Lower lobe of right lung (tissue), 2 donors: ENCODE results near the gene MTHFS. TPM values are rescaled to one million over a fixed set of nuclear protein-coding genes. Genes with fewer than 3 reads are reported as not detected.
A peak's percentile ranks its signal among the peaks of the same experiment; 100 is the strongest.

Source experiments
- ATAC-seq, 2 donors: fragments of 200-7000 bp; cut with Tn5 transposase; one replicate each; pipeline ENCODE4 v1.9.1; 2020 to 2022; ENCODE audit warnings: mild to moderate bottlenecking in 2 of 2, moderate library complexity in 2 of 2
- DNase-seq: peaks from one replicate; pipeline ENCODE4 v3.0.0-alpha.2; 2020
- H3K27ac ChIP-seq: fragments of 200-600 bp; one replicate; pipeline ENCODE4 v1.8.0; 2022
- H3K27me3 ChIP-seq: fragments of 200-600 bp; one replicate; pipeline ENCODE4 v1.8.0; 2022; ENCODE audit warnings: low read depth
- H3K36me3 ChIP-seq: fragments of 200-600 bp; one replicate; pipeline ENCODE4 v1.8.0; 2022; ENCODE audit warnings: mild to moderate bottlenecking
- H3K4me1 ChIP-seq: fragments of 200-600 bp; one replicate; pipeline ENCODE4 v1.8.0; 2022
- H3K4me3 ChIP-seq: fragments of 200-600 bp; one replicate; pipeline ENCODE4 v1.8.0; 2022; ENCODE audit warnings: mild to moderate bottlenecking
- H3K9me3 ChIP-seq: fragments of 200-600 bp; one replicate; pipeline ENCODE4 v1.8.0; 2022
- CTCF ChIP-seq: fragments of 200-600 bp; IDR thresholded peaks from one replicate; pipeline ENCODE4 v1.8.0; 2022; ENCODE audit warnings: antibody characterized with exemption, mild to moderate bottlenecking
- intact Hi-C: fragments of 100-400 bp; cut with DNase I; formaldehyde crosslinking; loops from one replicate; pipeline ENCODE4 v1.11.0; 2022
- total RNA-seq: library from RNA; stranded (reverse); fragmentation: NEBNext Ultra II Directional; extraction: Animal tissue kit (Norgen Biotek cat#: 25700); gene quantifications from one replicate; pipeline ENCODE4 v1.2.1, GENCODE V29; 2021
- donor health status: DM: no; HTN: yes; CAD: no; lungs with severe emphysema.

The MTHFS gene
- total RNA-seq, 1 donor from 2014 or later = 37.4 TPM

GRCh38 chr15:79812541-79812940, 84.3 kb downstream of the MTHFS start:
- ATAC-seq = no peak
- no peak overlapping the region for H3K27ac ChIP-seq
- H3K4me3 ChIP-seq = no peak overlapping the region
- no peaks in the 10 kb centered on the region for H3K9me3 ChIP-seq
- intact Hi-C loops = no loop called here
- H3K4me1 ChIP-seq = no peaks in the 10 kb centered on the region
- H3K27me3 ChIP-seq = no peaks in the 10 kb centered on the region
- no peak for TF ChIP-seq CTCF
- no peaks in the 10 kb centered on the region for H3K36me3 ChIP-seq
- DNase-seq = no peak

GRCh38 chr15:79811406-79812405, 85.1 kb downstream of the MTHFS start:
- Histone ChIP-seq H3K4me3 (no peak overlapping the region), H3K27me3 (no peaks in the 10 kb centered on the region), H3K9me3 (no peaks in the 10 kb centered on the region), H3K27ac (no peak overlapping the region), H3K36me3 (no peaks in the 10 kb centered on the region), H3K4me1 (no peaks in the 10 kb centered on the region)
- ATAC-seq (peak; percentile 69 to 79), DNase-seq (peak; percentile 65)
- intact Hi-C loops = no loop called here
- no peak for TF ChIP-seq CTCF

GRCh38 chr15:79804838-79805237, 92.0 kb downstream of the MTHFS start:
- ATAC-seq (no peak), DNase-seq (no peak)
- no peak for TF ChIP-seq CTCF
- Histone ChIP-seq H3K27ac (no peak overlapping the region), H3K36me3 (no peaks in the 10 kb centered on the region), H3K9me3 (no peaks in the 10 kb centered on the region), H3K4me1 (no peaks in the 10 kb centered on the region), H3K4me3 (no peak overlapping the region), H3K27me3 (no peaks in the 10 kb centered on the region)
- intact Hi-C loops = no loop called here

GRCh38 chr15:79798311-79798710, 98.5 kb downstream of the MTHFS start:
- Histone ChIP-seq H3K9me3 (peaks cover 3% of the 10 kb centered on the region), H3K4me3 (no peak overlapping the region), H3K36me3 (no peaks in the 10 kb centered on the region), H3K27me3 (no peaks in the 10 kb centered on the region), H3K4me1 (no peaks in the 10 kb centered on the region), H3K27ac (no peak overlapping the region)
- ATAC-seq (no peak), DNase-seq (no peak)
- TF ChIP-seq CTCF = no peak
- intact Hi-C loops = no loop called here

Other genes starting within 250 kb of the MTHFS start
- 124 TPM for gene BCL2A1, start 74.2 kb upstream of the MTHFS start, total RNA-seq
- 76.7 TPM for gene ZFAND6, start 162.7 kb upstream of the MTHFS start, total RNA-seq